Activated CD4-positive, alpha-beta T cell treated with anti-CD3 and anti-CD28 coated beads, Interleukin-2, amount 50 U/mL, for 16 hours (primary cell): Measurements from ENCODE around the gene TNFRSF6B.
"Not testable (repeated sequence)": the region's sequence is repeated elsewhere in the genome, so short reads cannot be mapped to it uniquely, and the experiment has no call there.

Experiments used
- DNase-seq: peaks from one replicate; pipeline ENCODE4 v3.0.0-alpha.2; 2020

TNFRSF6B gene

GRCh38 chr20:63696628-63697356 is at the start of gene TNFRSF6B:
Gene TNFRSF6B (plus strand): TSS chr20:63696652. CDS start chr20:63696768, 116 bp downstream.
- peak; percentile 22 for DNase-seq

GRCh38 chr20:63648190-63648589 is 48.3 kb upstream of the TNFRSF6B start:
- no peak for DNase-seq

GRCh38 chr20:63648895-63649589 is 47.4 kb upstream of the TNFRSF6B start:
- DNase-seq: no peak

GRCh38 chr20:63650486-63650885 is 46.0 kb upstream of the TNFRSF6B start:
- not testable (repeated sequence) for DNase-seq

- no peak for DNase-seq
These were observed 44.6 kb upstream of the TNFRSF6B start for GRCh38 chr20:63651942-63652191.

- DNase-seq: no peak
These were observed 44.1 kb upstream of the TNFRSF6B start for GRCh38 chr20:63652192-63652980.

GRCh38 chr20:63653041-63653973 is 43.1 kb upstream of the TNFRSF6B start, which contains the start of gene STMN3:
Gene STMN3 (minus strand): TSS chr20:63653424. CDS start chr20:63653345, 79 bp downstream.
- peak; percentile 52 for DNase-seq

GRCh38 chr20:63653974-63654668 is 42.3 kb upstream of the TNFRSF6B start:
- DNase-seq: no peak

- DNase-seq: no peak
These were observed 41.2 kb upstream of the TNFRSF6B start for GRCh38 chr20:63655249-63655648.

- DNase-seq: no peak
These were observed 40.0 kb upstream of the TNFRSF6B start for GRCh38 chr20:63656451-63656850.

GRCh38 chr20:63657260-63657936 is 39.1 kb upstream of the TNFRSF6B start:
- DNase-seq: no peak

- peak; percentile 89 for DNase-seq
These were observed 38.3 kb upstream of the TNFRSF6B start, which contains the start of gene RTEL1 for GRCh38 chr20:63657937-63658748. Gene RTEL1 (plus strand): TSS chr20:63658312. CDS start chr20:63659403, 1,091 bp downstream.

GRCh38 chr20:63658749-63659187 is 37.7 kb upstream of the TNFRSF6B start:
- DNase-seq: peak; percentile 28

GRCh38 chr20:63659370-63659769 is 37.1 kb upstream of the TNFRSF6B start:
- no peak for DNase-seq

- not testable (repeated sequence) for DNase-seq
These were observed 36.3 kb upstream of the TNFRSF6B start for GRCh38 chr20:63660174-63660573.

GRCh38 chr20:63660622-63661021 is 35.8 kb upstream of the TNFRSF6B start:
- DNase-seq: no peak

- no peak for DNase-seq
These were observed 35.3 kb upstream of the TNFRSF6B start for GRCh38 chr20:63661108-63661507.

- DNase-seq: no peak
These were observed 34.3 kb upstream of the TNFRSF6B start for GRCh38 chr20:63661959-63662812.

- no peak for DNase-seq
These were observed 33.7 kb upstream of the TNFRSF6B start for GRCh38 chr20:63662813-63663189.
